Testis (tissue), 3 donors: Measurements from ENCODE around the gene KAT7. TPM values are rescaled to one million over a fixed set of nuclear protein-coding genes. Genes with fewer than 3 reads are reported as not detected.
A peak's percentile ranks its signal among the peaks of the same experiment; 100 is the strongest.

Source experiments
- DNase-seq: peaks from one replicate; pipeline ENCODE4 v3.0.0-alpha.2; 2019
- H3K27ac ChIP-seq, 2 donors: fragments of 200-600 bp; sonication (generic); one replicate each; pipeline ENCODE4 v1.5.1; 2019
- H3K27me3 ChIP-seq: fragments of 200-600 bp; sonication (generic); one replicate; pipeline ENCODE4 v1.5.1; 2019
- H3K36me3 ChIP-seq: fragments of 200-600 bp; sonication (generic); one replicate; pipeline ENCODE4 v1.5.1; 2017; ENCODE audit warnings: low read depth; ENCODE audit errors: missing control alignments
- H3K4me1 ChIP-seq: fragments of 200-600 bp; sonication (generic); one replicate; pipeline ENCODE4 v1.5.1; 2019
- H3K4me3 ChIP-seq, 2 donors: fragments of 200-600 bp; sonication (generic); one replicate each; pipeline ENCODE4 v1.5.1; 2017 to 2019
- H3K9me3 ChIP-seq: fragments of 200-600 bp; sonication (generic); one replicate; pipeline ENCODE4 v1.5.1; 2017
- POLR2A ChIP-seq: fragments of 450-650 bp; IDR thresholded peaks from one replicate; pipeline ENCODE4 v1.6.1; 2017; ENCODE audit warnings: antibody characterized with exemption, mild to moderate bottlenecking, moderate library complexity
- WGBS, 2 donors: methylation state at CpG; one replicate each; pipeline ENCODE4 v1.1.5; 2018; 5-methylcytosine and 5-hydroxymethylcytosine counted together
- intact Hi-C: fragments of 100-400 bp; cut with DNase I; formaldehyde crosslinking; loops from one replicate; pipeline ENCODE4 v1.15.1; 2023; ENCODE audit warnings: low total_unique reads
- polyA plus RNA-seq: library from polyadenylated mRNA; stranded (reverse); fragments of 350-450 nt; fragmentation: Illumina TruSeq; extraction: RNeasy Lipid Tissue Mini Kit (QIAGEN cat#74804); gene quantifications from one replicate; pipeline ENCODE4 v1.2.3, GENCODE V29; 2014; ENCODE audit warnings: low read depth, low replicate concordance; ENCODE audit not compliant: insufficient read depth
- total RNA-seq, 2 donors: library from RNA; depleted of rRNA; stranded (reverse); fragments of >200 nt; gene quantifications; one replicate each; pipeline ENCODE4 v1.2.3, GENCODE V29; 2016
- TF ChIP-seq, protein P1 (sequence below), 3 experiments: fragments of 450-650 bp in 2 of 3; fragments of 200-600 bp in 1 of 3; sonication (generic) in 1 of 3; IDR thresholded peaks; one replicate each; pipeline ENCODE4 v1.5.1; 2016 to 2019; ENCODE audit warnings: antibody characterized with exemption in 3 of 3, mild to moderate bottlenecking in 2 of 3, moderate library complexity in 1 of 3

The KAT7 gene
- total and polyA plus RNA-seq, 3 donors from 2014 or later, result 122 to 181 (median 123) TPM

DNA sequence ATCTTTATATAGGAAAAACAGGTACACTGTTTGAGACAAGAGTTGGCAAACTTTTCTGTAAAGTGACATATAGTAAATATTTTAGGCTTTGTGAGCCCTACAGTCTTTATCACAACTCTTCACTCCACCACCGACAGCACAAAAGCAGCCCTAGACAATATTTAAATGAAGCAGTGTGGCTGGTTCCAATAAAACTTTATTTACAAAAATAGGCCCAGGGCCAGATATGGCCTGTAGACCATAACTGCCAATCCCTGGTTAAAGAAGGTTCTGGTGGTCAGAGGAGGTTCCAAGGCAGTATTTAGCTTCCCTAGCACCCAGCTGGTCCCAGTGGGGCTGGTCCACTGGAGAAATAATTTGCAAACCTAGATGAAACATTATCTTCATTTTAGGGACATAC lies 28.2 kb upstream of the KAT7 start:
- intact Hi-C loops, result no loop called here
- Histone ChIP-seq H3K27me3 (no peaks in the 10 kb centered on the region), H3K4me3 (no peak overlapping the region), H3K27ac (no peak overlapping the region), H3K36me3 (no peaks in the 10 kb centered on the region), H3K9me3 (no peaks in the 10 kb centered on the region), H3K4me1 (peaks cover 22% of the 10 kb centered on the region)
- TF ChIP-seq, protein P1, sequence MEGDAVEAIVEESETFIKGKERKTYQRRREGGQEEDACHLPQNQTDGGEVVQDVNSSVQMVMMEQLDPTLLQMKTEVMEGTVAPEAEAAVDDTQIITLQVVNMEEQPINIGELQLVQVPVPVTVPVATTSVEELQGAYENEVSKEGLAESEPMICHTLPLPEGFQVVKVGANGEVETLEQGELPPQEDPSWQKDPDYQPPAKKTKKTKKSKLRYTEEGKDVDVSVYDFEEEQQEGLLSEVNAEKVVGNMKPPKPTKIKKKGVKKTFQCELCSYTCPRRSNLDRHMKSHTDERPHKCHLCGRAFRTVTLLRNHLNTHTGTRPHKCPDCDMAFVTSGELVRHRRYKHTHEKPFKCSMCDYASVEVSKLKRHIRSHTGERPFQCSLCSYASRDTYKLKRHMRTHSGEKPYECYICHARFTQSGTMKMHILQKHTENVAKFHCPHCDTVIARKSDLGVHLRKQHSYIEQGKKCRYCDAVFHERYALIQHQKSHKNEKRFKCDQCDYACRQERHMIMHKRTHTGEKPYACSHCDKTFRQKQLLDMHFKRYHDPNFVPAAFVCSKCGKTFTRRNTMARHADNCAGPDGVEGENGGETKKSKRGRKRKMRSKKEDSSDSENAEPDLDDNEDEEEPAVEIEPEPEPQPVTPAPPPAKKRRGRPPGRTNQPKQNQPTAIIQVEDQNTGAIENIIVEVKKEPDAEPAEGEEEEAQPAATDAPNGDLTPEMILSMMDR (IDR thresholded peaks at IDR 0.05), result no peak
- TF ChIP-seq POLR2A, result no peak
- no peak for DNase-seq
- WGBS, 2 donors, result 93 to 94% methylated on average over 1 of the region's 1 CpG

DNA sequence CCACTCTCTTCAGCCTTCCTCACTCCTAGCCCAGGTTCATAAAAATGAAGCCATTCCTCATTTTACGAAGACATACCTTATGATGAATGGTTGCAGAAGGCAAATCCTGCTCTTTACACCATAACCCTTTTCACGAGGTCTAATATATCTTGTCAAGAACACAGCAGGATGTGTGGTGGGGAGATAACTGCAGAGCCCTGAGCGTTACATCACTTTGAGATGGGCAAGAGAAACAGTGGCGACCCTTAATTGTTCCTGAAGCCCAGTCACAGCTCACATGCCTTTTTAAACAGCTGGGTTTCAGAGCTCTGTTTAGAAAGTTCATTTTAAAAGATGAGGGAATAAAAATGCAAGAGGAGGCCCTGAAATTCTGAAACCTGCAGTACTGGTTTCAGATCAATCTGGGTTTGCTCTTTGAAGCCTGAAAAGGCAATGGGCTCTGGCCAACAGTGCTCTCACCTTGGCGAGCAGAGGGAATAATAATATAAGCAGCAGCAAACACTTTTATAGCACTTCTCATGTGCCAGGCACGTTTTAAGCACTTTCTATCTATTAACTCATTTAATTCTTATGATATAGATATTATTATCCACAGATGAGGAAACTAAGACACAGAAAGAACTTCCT lies 27.4 kb upstream of the KAT7 start:
- intact Hi-C loops, result no loop called here

DNA sequence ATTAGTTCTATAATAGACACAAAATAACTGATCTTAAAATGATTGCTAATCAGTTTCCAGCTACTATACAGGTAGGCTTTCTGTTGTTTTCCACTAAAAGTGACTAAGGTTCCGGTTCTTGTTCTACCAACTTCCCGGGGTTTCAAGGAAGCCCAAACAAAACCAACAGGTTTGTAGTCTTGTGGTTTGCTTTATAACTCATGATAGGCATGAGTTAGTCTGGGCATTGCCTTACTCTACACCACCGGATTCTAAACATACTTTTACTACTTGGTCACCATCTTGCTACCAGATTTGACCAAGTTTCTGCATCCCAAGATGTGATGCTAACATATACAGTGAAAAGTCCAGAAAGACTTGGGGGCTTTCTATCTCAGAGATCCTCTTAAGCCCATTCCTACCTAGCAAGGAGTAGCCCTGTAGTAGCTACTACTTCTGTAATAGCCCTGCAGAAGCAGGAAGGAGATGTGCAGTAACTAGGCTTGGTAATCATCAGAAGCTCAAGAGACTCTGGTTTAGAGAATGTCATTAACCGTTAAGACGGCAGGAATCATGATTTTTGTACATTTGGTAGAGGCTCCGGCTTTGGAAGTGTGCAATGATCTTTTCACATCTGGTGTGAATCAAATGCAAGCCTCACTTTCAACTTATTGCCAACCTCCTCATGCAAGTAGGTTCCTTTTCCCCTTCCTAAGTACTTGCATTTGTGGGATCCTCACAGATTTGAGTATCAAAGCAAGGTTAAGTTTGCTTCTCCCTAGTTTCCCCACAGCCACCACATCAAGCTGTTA lies 26.1 kb upstream of the KAT7 start:
- H3K27me3 ChIP-seq, result no peaks in the 10 kb centered on the region
- H3K4me1 ChIP-seq, result peaks cover 14% of the 10 kb centered on the region
- H3K36me3 ChIP-seq, result no peaks in the 10 kb centered on the region
- 57 to 60% methylated on average over 6 of the region's 6 CpGs for WGBS, 2 donors
- H3K9me3 ChIP-seq, result no peaks in the 10 kb centered on the region
- no peak for TF ChIP-seq POLR2A
- TF ChIP-seq, protein P1 (IDR thresholded peaks at IDR 0.05), result no peak
- intact Hi-C loops, result no loop called here
- H3K4me3 ChIP-seq, result no peak overlapping the region
- no peak overlapping the region for H3K27ac ChIP-seq
- no peak for DNase-seq

More for the DNA sequence above, 27.4 kb upstream of the KAT7 start:
- Histone ChIP-seq H3K9me3 (no peaks in the 10 kb centered on the region), H3K36me3 (no peaks in the 10 kb centered on the region), H3K4me1 (peaks cover 22% of the 10 kb centered on the region), H3K27me3 (no peaks in the 10 kb centered on the region), H3K27ac (no peak overlapping the region), H3K4me3 (no peak overlapping the region)
- 71% methylated on average over 6 of the region's 6 CpGs for WGBS, 2 donors
- no peak for DNase-seq
- TF ChIP-seq POLR2A, result no peak
- TF ChIP-seq, protein P1 (IDR thresholded peaks at IDR 0.05), result no peak

DNA sequence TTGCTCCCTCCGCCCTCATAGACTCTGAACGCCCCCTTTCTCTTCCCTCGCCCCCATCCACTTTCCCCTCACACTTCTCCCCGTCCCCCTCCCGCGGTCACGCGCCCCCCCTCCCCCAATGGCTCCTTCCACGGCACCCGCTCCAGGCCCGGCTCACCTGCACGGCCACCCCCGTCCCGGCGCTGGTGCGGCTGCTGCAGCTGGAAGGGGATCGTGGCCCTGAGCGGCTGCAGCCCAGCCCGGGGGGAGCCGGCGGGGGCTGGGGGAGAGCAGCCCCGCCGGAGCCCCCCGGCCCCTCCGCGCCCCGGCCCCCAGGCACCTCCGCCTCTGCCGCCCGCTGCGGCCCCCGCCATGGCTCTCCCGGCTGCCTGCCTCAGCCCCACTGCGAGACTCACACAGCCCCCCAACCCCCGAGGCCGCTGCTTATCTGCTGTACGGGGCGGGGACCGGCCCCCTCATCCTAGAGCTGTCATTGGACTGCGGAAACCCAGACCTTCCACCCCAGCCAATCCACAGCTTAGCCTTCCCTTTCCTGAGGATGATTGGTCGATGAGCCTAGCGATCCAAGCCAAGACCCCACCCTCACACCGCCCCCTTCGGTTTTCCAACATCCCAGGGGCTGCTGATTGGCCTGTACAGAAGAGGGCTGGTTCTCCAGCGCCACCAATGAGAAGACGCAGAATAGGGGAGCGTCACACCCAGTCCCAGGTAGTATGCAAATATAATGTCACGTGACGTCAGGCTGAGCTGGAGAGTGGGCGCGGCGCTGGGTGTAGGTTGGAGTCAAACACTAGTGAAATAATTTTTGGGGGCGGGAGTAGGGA lies 24.5 kb upstream of the KAT7 start, which contains the start of gene FAM117A:
Gene FAM117A (minus strand): TSS at position 397 of the 824 bp plus-strand sequence. CDS start 44 bp downstream, at position 353.
- Histone ChIP-seq H3K9me3 (no peaks in the 10 kb centered on the region), H3K27me3 (no peaks in the 10 kb centered on the region), H3K27ac (peak within 1 kb of the TSS; percentile 50 to 66), H3K4me3 (peak within 1 kb of the TSS; percentile 82 to 93), H3K36me3 (no peaks in the 10 kb centered on the region), H3K4me1 (peaks cover 13% of the 10 kb centered on the region)
- peak; percentile 99 for DNase-seq
- intact Hi-C loops, result no loop called here
- WGBS, 2 donors, result 0 to 1% methylated on average over 21 to 30 of the region's 53 CpGs
- TF ChIP-seq POLR2A, result no peak
- TF ChIP-seq, protein P1 (IDR thresholded peaks at IDR 0.05), result no peak
